GM20431 (cell line): ENCODE results near the gene MRPL24.
"Not testable (repeated sequence)": the region's sequence is repeated elsewhere in the genome, so short reads cannot be mapped to it uniquely, and the experiment has no call there.

ENCODE experiments used
- in situ Hi-C: fragments of 300-500 bp; cut with MseI, MboI; formaldehyde crosslinking; loops from one replicate; pipeline ENCODE4 v1.15.0; 2020; ENCODE audit warnings: low sequenced_read_pairs; ENCODE audit not compliant: unreplicated experiment

The MRPL24 gene

DNA sequence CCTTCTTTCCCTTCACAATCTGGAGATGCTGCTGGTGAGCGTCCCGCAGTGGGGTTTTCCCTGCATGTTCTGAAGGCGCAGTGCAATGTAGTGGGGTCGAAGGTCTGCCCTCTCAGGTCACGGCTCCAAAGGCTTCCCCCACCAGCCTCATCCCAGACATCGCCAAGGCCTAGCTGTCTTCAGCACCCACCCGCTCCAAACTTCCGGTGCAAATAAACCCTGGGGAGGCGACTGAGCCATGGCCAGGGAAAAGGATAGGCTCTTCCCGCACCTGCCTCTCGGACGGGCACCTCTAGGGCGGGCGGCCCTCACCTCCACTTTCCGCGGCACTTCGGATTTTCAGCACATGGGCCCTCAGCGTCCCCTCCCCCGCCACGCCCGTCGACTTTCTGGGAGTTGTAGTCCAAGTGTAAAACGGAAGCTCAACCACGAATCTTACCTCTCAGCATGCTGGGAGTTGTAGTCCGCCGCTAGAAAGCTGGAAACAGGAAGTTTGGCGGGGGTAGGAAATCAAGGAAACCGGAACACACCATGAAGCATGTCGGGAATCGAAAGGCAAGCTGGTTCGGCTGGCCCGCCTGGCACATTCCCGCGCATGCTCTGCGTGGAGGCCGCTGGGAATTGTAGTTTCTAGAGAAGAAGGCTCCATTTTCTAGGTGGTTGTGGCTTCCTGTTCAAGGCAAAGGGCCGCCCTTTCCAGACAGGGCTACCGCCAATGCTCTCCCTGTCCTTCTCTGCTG, at the start of gene MRPL24:
Gene MRPL24, minus strand, starts transcription at position 348 of the 740 bp plus-strand sequence. CDS start 2,384 bp downstream, outside the sequence.
- in situ Hi-C loops, result no loop called here

DNA sequence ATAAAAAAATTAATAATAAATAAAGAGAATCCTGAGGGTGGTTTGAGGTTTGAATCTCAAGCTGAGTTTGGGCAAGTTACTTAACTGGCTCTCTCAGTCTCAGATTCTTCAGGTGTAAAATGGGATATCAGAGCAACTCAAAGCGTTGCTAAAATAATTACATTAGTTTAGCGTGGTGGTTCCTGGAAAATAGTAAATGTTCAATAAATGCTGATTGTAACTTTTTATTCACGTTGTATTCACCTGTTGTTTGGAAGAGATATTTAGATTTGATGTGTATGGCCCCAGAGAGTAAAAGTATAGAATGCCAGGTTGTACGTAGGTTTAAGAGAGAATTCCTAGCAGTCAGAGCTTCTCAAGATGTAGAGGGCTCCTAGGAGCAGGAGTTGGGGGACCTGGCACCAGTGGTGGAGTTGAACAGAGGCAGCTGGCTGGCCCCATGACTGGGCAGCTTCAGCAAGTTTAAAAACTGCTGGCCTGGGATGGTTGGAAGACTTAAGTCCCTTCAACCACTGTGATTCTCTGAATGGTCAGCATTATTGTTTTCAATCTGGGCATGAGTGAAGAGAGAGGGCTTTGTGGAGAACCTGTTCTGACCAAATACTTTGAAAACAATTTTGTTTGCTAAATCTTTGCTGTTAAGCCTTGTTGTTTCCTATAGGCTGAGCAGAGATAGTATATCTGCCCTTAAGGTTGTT, 48.9 kb upstream of the MRPL24 start:
- in situ Hi-C loops, result no loop called here

- in situ Hi-C loops, result no loop called here
Observed at GRCh38 chr1:156788136-156788535, 47.2 kb upstream of the MRPL24 start.

DNA sequence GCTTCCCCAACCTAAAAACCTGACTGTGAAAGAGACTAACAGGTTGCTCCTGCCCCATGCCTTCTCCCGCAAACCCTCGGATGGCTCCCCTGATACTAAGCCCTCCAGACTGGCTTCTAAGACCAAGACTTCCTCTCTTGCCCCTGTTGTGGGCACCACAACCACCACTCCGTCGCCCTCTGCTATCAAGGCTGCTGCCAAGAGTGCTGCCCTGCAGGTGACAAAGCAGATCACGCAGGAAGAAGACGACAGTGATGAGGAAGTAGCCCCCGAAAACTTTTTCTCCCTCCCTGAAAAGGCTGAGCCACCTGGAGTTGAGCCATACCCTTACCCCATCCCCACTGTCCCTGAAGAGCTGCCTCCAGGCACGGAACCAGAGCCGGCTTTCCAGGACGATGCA, 45.8 kb upstream of the MRPL24 start:
- in situ Hi-C loops, result no loop called here

DNA sequence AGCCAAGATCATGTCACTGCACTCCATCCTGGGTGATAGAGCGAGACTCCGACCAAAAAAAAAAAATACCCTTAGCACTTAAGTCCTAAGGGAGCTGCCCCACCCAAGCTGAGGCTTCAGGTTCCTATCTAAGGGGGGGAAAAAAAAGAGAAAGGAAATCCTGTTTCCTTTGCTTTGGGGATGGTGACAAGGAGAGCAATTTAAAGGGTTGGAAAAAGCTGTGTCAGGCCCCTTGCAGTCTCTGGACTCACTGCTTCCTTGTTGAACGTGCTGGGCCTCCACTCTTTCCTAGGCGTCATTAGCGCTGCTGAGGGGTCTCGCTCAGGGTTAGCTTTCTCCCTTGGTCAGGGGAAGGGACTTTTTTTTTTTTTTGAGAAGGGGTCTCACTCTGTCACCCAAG, 44.6 kb upstream of the MRPL24 start:
- in situ Hi-C loops, result no loop called here

DNA sequence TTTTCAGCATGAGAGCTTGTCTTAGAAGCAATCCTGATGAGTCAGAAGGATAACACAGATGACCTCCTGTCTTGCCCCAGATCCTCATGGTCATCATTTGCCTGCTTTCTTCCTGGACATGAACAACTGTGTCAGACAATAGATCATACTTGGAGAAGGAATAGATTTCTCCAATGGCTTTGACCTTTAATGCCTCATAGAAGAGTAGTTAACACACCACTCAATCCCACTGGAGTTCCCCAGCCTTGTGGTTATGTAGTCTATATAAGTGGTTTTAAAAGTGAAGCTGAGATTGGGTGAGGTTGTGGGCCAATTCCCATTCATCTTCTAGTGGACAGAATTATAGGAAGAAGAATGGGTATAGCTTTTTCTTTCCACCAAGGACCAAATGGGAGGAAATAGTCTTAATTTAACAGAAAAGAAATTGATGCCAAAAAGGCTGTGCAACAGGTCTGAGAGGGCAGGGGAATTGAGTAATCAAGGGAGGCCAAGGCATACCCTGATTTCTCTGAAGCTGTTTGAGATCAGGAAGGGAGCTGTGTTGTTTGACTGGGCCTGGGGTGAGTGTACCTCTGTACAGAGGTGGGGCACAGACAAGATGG, 40.8 kb upstream of the MRPL24 start:
- in situ Hi-C loops, result no loop called here

DNA sequence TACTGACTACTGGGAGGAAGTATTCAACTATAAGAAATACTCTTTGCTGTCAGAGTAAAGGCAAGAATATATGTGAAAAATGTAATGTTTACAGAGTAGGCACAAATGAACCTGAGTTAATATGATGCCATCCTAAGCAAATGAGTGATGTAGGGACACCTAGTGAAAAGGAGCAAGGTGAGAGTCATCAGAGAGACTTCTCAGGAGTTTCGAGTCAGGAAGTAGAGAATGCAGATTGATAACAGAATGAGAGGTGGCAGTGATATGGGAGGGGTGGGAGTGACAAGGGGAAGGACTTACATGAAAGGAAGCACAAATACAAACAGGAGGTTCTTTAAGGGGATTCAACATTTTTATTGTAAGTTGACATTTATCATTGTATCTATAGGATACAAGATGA, 36.7 kb upstream of the MRPL24 start:
- in situ Hi-C loops, result no loop called here

DNA sequence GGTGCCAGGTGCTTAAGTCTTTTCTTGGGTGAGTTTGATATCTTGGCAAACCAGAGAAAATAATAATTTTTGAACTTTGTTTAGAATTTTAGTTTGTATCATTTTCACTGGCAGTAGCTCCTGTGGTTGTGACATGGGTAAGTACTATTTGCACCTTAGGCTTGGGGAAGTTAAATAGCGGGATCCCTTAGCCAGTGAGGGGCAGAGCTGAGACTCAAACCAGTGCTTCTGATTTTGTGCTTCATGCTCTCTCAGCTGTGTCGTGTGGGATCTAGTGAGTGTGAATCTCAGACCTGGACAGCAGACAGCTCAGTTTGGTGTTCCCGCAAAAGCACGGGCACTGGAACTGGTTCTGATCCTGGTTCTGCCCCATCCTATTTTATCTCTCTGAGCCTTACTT, 36.1 kb upstream of the MRPL24 start:
- in situ Hi-C loops, result no loop called here

DNA sequence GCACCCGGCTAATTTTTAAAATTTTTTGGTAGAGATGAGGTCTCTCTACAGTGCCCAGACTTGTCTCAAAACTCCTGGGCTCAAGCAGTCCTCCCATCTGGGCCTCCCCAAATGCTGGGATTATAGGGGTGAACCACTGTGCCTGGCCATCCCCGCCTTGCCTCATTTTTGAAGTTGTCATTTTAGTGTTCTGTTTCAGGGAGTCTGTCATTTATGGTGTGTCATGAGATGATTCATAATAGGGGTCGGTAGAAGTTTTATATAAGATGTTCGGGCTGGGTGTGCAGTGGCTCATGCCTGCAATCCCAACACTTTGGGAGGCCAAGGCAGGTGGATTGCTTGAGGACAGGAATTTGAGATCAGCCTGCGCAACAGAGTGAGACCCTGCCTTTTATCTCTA, 34.9 kb upstream of the MRPL24 start:
- in situ Hi-C loops, result no loop called here

- in situ Hi-C loops, result no loop called here
Observed at GRCh38 chr1:156773607-156774006, 32.7 kb upstream of the MRPL24 start.

DNA sequence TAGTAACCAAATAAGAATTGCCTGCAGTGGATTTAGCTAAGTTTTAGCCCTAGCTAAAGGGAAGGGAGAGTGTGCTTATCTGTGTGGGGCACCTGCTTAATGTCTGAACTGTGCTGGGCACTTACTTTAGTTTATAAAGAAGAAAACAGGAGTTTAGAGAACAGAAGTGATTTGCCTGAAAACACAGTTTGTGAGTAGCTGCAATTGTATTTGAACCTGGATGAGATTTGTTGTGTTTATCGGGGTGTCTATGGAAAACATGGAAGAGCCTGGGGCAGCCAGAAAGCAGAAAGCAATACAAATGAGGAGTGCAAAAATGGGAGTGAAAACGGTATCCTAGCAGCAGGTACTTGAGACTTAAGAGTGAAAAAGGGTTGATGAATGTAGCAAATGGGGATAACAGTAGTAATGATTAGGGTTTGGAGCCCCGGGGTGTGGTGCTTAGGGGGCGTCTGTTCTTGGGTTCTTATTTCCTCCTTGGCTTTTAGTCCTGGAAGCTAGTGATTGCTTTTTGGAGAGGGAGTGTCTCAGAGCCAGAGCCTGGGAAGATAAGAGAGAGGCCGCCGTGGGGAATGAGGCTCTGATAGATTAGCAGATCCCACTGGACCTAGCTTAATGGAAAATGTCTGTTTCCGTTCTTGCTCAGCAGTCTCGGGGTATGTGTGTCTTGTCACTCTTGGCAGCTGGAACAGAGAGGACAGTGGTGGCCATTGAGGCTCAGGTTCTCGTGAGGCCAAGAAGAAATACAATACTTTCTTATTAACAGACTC, 32.0 kb upstream of the MRPL24 start:
- in situ Hi-C loops, result no loop called here

- in situ Hi-C loops, result no loop called here
Observed at GRCh38 chr1:156772222-156772621, 31.3 kb upstream of the MRPL24 start.

GRCh38 chr1:156768610-156769295, 27.9 kb upstream of the MRPL24 start:
- in situ Hi-C loops, result no loop called here

DNA sequence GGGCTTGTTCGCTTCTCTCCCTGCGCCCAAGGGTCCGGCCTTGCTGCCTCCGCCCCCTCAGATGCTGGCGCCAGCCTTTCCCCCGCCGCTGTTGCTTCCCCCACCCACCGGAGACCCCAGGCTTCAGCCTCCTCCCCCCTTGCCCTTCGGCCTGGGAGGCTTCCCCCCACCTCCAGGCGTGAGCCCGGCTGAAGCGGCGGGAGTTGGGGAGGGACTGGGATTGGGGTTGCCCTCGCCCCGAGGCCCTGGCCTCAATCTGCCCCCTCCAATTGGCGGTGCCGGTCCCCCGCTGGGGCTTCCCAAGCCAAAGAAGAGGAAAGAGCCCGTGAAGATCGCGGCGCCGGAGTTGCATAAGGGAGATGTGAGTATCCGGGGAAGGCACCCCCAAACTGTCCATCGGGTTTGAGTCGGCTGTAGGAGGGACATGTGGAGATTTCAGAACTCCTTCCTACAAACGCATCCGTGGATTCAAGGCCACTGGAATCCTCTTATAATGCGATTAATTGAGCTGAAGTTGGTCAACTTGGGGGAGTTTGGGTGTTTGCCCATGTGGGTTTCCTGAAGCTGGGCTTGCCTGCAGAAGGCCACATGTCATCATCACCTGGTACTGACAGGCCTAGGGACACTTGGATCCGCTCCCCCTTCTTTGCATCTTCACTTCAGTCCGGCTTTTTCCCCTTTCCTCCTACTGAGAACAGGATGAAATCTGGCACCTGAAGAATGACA, 27.2 kb upstream of the MRPL24 start:
- in situ Hi-C loops, result no loop called here

DNA sequence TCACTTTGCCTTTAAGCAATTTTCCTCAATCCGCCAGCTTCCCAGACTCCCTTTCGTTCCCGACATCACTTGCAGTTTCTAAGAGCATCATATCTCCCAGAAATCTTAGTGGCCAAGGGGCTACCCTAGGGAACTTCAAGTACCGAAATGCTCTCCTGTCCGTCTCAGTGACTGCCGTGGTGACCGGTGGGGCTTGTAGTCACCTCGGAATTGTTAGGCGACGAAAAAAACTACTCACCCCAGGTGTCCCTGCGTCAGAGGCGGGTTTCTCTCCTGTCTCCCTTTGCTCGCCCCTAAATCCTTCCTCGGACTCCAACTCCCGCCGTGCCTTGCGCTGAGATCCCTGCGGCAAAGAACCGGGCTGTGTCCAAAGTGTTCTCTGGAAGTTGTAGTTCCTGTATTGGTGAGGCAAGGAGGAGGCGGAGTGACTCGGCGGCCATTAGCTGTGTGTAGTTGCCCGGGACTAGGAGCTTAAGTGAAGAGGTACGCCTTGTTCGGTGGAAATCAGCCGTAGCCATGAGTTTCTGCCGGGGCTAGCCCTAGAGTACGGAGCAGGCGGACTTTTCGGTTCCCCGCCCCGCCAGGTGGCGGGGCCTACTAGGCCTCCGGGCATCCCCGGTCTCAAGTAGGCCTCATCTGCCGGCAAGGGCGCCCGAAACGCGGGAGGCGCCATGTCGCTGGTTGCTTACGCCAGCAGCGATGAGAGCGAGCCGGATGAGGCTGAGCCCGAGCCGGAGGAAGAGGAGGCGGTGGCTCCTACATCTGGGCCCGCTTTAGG, 26.4 kb upstream of the MRPL24 start, which contains the start of gene PRCC:
Gene PRCC, plus strand, starts transcription at position 435 of the 778 bp plus-strand sequence. Its CDS starts 237 bp downstream, at position 672.
- in situ Hi-C loops, result no loop called here

DNA sequence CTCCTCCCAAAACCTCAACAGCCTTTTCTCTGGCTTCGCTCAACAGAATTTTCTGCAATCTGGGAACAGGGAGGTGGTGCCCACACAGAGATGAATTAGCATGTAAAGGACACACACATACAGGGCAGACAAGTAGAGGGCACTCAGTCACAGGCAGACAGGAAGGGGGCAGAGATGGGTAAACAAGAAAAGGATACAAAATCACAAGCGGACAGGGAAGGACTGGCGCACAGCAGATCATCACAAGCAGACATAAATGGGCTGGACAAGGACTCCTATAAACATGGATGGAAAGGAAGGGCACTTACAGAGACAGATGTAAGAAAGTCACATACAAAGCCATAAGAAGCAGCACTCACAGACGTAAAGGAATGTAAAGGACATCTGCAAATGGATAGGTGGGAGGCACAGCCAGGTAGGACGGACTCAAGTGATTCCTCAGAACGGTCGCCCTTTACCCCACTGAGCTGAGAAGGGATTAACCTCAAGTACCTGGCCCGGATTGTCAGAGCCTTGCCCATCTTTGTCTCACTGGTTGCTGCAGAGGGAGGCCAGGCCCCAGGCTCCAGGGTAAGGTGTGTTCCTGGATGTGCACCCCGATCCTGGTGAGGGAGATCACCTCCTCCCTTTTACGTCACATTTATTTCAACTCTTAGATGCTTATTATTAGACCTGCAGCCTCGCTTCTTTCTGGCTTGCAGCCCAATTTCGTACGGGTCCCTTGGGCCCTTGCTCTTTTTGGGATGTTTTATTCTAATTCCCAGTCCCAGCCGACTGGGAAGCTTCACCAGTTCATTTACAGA, 25.6 kb upstream of the MRPL24 start:
- in situ Hi-C loops, result no loop called here

DNA sequence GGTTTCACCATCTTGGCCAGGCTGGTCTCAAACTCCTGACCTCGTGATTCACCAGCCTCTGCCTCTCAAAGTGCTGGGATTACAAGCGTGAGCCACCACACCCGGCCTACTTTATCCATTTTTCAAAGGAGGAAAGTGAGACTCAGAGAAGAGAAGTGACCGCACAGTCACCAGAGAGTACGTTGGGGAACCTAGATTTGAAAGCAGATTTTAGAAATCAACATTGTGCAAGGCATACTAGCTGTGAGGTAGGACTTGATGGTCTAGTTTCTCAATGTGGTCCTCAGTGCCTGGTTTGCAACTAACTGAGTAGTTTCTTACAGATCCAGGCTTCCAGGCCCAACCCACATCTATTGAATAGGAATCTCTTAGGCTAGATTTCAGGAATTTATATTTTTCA, 24.8 kb upstream of the MRPL24 start:
- in situ Hi-C loops, result no loop called here

- in situ Hi-C loops, result not testable (repeated sequence)
Observed at GRCh38 chr1:156765136-156765535, 24.2 kb upstream of the MRPL24 start.
